NCI-H2227 (cell line): ENCODE measurements around the gene PLXDC2.
"Not testable (repeated sequence)": the region's sequence is repeated elsewhere in the genome, so short reads cannot be mapped to it uniquely, and the experiment has no call there.

ENCODE experiments used
- DNase-seq: peaks from one replicate; lab custom pipeline; 2025; ENCODE audit not compliant: unreplicated experiment; lab: John Stamatoyannopoulos, UW

PLXDC2 gene

GRCh38 chr10:19971343-19972052 lies 155.3 kb downstream of the PLXDC2 start:
- no peak for DNase-seq

- DNase-seq = no peak
These were observed 157.9 kb downstream of the PLXDC2 start for GRCh38 chr10:19974138-19974537.

GRCh38 chr10:19974554-19974953 lies 158.3 kb downstream of the PLXDC2 start:
- no peak for DNase-seq

- no peak for DNase-seq
These were observed 160.9 kb downstream of the PLXDC2 start for GRCh38 chr10:19977097-19977521.

GRCh38 chr10:19979628-19980027 lies 163.4 kb downstream of the PLXDC2 start:
- DNase-seq = no peak

- DNase-seq = no peak
These were observed 167.8 kb downstream of the PLXDC2 start for GRCh38 chr10:19983880-19984565.

- no peak for DNase-seq
These were observed 169.5 kb downstream of the PLXDC2 start for GRCh38 chr10:19985745-19986144.

GRCh38 chr10:19986591-19986990 lies 170.4 kb downstream of the PLXDC2 start:
- no peak for DNase-seq

- DNase-seq = no peak
These were observed 171.7 kb downstream of the PLXDC2 start for GRCh38 chr10:19987931-19988330.

- no peak for DNase-seq
These were observed 177.6 kb downstream of the PLXDC2 start for GRCh38 chr10:19993714-19994315.

- DNase-seq = no peak
These were observed 182.2 kb downstream of the PLXDC2 start for GRCh38 chr10:19998482-19998881.

- no peak for DNase-seq
These were observed 183.2 kb downstream of the PLXDC2 start for GRCh38 chr10:19999431-19999830.

GRCh38 chr10:20002026-20002425 lies 185.8 kb downstream of the PLXDC2 start:
- not testable (repeated sequence) for DNase-seq

- DNase-seq = no peak
These were observed 186.4 kb downstream of the PLXDC2 start for GRCh38 chr10:20002657-20003056.

- DNase-seq = no peak
These were observed 187.9 kb downstream of the PLXDC2 start for GRCh38 chr10:20004087-20004523.

GRCh38 chr10:20005638-20006037 lies 189.4 kb downstream of the PLXDC2 start:
- DNase-seq = no peak

GRCh38 chr10:20006169-20006870 lies 190.1 kb downstream of the PLXDC2 start:
- no peak for DNase-seq

- no peak for DNase-seq
These were observed 191.2 kb downstream of the PLXDC2 start for GRCh38 chr10:20007426-20007825.

- no peak for DNase-seq
These were observed 197.9 kb downstream of the PLXDC2 start for GRCh38 chr10:20013991-20014750.

- no peak for DNase-seq
These were observed 201.7 kb downstream of the PLXDC2 start for GRCh38 chr10:20017961-20018360.

- DNase-seq = no peak
These were observed 204.4 kb downstream of the PLXDC2 start for GRCh38 chr10:20020677-20021076.
